Superior temporal gyrus (tissue), 1 donor: Measurements from ENCODE around the gene DMRTA1.
"Not testable (repeated sequence)": the region's sequence is repeated elsewhere in the genome, so short reads cannot be mapped to it uniquely, and the experiment has no call there.

ENCODE experiments used
- DNase-seq: peaks from one replicate; pipeline ENCODE4 v3.0.0-alpha.2; 2016; ENCODE audit errors: extremely low spot score

The DMRTA1 gene

GRCh38 chr9:22457448-22457847, 10.8 kb downstream of the DMRTA1 start:
- no peak for DNase-seq

GRCh38 chr9:22463205-22463604, 16.6 kb downstream of the DMRTA1 start:
- no peak for DNase-seq

GRCh38 chr9:22469928-22470544, 23.4 kb downstream of the DMRTA1 start:
- peak; percentile 82 for DNase-seq

GRCh38 chr9:22481566-22481965, 34.9 kb downstream of the DMRTA1 start:
- no peak for DNase-seq

- DNase-seq: no peak
Observed at GRCh38 chr9:22483528-22484070, 37.0 kb downstream of the DMRTA1 start.

- DNase-seq: not testable (repeated sequence)
Observed at GRCh38 chr9:22496197-22496596, 49.6 kb downstream of the DMRTA1 start.
